Measurements from ENCODE around the gene EHD4. TPM values are rescaled to one million over a fixed set of nuclear protein-coding genes. Genes with fewer than 3 reads are reported as not detected.

EHD4 gene
- total and polyA plus RNA-seq, 9 of the 15 experiments (the other 6 are each of a cell fraction or from before 2014, with no cell fraction given), result 0.89 to 10.3 (median 6.4) TPM

- TF ChIP-seq ZNF318 (IDR thresholded peaks at IDR 0.05; ENCODE audit: borderline replicate concordance in 1 of 2, low read depth in 1 of 2) (no peak), ZNF696 (CRISPR knock-in tag; conservative IDR thresholded peaks at IDR 0.05) (no peak)
- TF ChIP-seq, protein P1, sequence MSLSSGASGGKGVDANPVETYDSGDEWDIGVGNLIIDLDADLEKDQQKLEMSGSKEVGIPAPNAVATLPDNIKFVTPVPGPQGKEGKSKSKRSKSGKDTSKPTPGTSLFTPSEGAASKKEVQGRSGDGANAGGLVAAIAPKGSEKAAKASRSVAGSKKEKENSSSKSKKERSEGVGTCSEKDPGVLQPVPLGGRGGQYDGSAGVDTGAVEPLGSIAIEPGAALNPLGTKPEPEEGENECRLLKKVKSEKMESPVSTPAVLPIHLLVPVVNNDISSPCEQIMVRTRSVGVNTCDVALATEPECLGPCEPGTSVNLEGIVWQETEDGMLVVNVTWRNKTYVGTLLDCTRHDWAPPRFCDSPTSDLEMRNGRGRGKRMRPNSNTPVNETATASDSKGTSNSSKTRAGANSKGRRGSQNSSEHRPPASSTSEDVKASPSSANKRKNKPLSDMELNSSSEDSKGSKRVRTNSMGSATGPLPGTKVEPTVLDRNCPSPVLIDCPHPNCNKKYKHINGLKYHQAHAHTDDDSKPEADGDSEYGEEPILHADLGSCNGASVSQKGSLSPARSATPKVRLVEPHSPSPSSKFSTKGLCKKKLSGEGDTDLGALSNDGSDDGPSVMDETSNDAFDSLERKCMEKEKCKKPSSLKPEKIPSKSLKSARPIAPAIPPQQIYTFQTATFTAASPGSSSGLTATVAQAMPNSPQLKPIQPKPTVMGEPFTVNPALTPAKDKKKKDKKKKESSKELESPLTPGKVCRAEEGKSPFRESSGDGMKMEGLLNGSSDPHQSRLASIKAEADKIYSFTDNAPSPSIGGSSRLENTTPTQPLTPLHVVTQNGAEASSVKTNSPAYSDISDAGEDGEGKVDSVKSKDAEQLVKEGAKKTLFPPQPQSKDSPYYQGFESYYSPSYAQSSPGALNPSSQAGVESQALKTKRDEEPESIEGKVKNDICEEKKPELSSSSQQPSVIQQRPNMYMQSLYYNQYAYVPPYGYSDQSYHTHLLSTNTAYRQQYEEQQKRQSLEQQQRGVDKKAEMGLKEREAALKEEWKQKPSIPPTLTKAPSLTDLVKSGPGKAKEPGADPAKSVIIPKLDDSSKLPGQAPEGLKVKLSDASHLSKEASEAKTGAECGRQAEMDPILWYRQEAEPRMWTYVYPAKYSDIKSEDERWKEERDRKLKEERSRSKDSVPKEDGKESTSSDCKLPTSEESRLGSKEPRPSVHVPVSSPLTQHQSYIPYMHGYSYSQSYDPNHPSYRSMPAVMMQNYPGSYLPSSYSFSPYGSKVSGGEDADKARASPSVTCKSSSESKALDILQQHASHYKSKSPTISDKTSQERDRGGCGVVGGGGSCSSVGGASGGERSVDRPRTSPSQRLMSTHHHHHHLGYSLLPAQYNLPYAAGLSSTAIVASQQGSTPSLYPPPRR (CRISPR knock-in tag; IDR thresholded peaks at IDR 0.05; ENCODE audit: borderline replicate concordance), result no peak
- TF ChIP-seq, protein P2, sequence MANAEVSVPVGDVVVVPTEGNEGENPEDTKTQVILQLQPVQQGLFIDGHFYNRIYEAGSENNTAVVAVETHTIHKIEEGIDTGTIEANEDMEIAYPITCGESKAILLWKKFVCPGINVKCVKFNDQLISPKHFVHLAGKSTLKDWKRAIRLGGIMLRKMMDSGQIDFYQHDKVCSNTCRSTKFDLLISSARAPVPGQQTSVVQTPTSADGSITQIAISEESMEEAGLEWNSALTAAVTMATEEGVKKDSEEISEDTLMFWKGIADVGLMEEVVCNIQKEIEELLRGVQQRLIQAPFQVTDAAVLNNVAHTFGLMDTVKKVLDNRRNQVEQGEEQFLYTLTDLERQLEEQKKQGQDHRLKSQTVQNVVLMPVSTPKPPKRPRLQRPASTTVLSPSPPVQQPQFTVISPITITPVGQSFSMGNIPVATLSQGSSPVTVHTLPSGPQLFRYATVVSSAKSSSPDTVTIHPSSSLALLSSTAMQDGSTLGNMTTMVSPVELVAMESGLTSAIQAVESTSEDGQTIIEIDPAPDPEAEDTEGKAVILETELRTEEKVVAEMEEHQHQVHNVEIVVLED (CRISPR knock-in tag; IDR thresholded peaks at IDR 0.05), result no peak
Observed at GRCh38 chr15:41850482-41851166, 121.7 kb downstream of the EHD4 start (continued).

Measured in K562 (cell line).